Measurements from ENCODE around the gene P3H4. TPM values are rescaled to one million over a fixed set of nuclear protein-coding genes. Genes with fewer than 3 reads are reported as not detected.
A peak's percentile ranks its signal among the peaks of the same experiment; 100 is the strongest.

P3H4 gene
- total RNA-seq, 1 experiment from 2014 or later, result 29.6 TPM

- no peaks in the 10 kb centered on the region for H3K9me3 ChIP-seq (ENCODE audit: low read length)
- H3K27ac ChIP-seq (ENCODE audit: low read length), result peak overlapping the region; percentile 93
- intact Hi-C loops (cut with micrococcal nuclease), result loop anchor here (1.0 to 2.0 kb wide), 2 partner anchors 28 to 34 kb away; no protein-coding TSS in a partner anchor
- ChIA-PET POLR2A (ENCODE audit: unreplicated experiment) (interaction anchor here (0.6 kb wide), 1 partner anchor 28 kb away, joined by 3 read pairs; no protein-coding TSS in a partner anchor), CTCF (interaction anchor here (1.4 kb wide), 1 partner anchor 14 kb away, joined by 9 read pairs; the partner anchor contains the start of gene JUP)
- H3K9me2 ChIP-seq (replicated peaks; ENCODE audit: low read length), result no peaks in the 10 kb centered on the region
- no peak for TF ChIP-seq EZH2 (IDR thresholded peaks at IDR 0.05; ENCODE audit: low read length, unreplicated experiment)
- no peak for TF ChIP-seq CTCF (conservative IDR thresholded peaks at IDR 0.05; ENCODE audit: low read depth, low read length)
- no peak for TF ChIP-seq EZH2phosphoT487 (IDR thresholded peaks at IDR 0.05; ENCODE audit: borderline replicate concordance, low read length)
- no peak overlapping the region for H2AFZ ChIP-seq (ENCODE audit: low read length)
- peaks cover 6% of the 10 kb centered on the region for H3F3A ChIP-seq (ENCODE audit: low read length, unreplicated experiment)
- no peak for DNase-seq
- peak overlapping the region; percentile 77 for H3K9ac ChIP-seq (ENCODE audit: low read length)
- ATAC-seq, result no peak
- H3K27me3 ChIP-seq (ENCODE audit: low read length), result no peaks in the 10 kb centered on the region
- peak overlapping the region; percentile 80 for H3K4me2 ChIP-seq (ENCODE audit: low read length)
- peaks cover 20% of the 10 kb centered on the region for H3K36me3 ChIP-seq (ENCODE audit: low read depth, low read length)
- H3K4me1 ChIP-seq (ENCODE audit: insufficient read depth, low read length), result peaks cover 50% of the 10 kb centered on the region
- H4K20me1 ChIP-seq (ENCODE audit: low read length), result peaks cover 6% of the 10 kb centered on the region
- TSS peak; percentile 52 for BruUV-seq (replicated peaks)
- peak overlapping the region; percentile 42; the same call in 1 of the 2 replicates for H3K4me3 ChIP-seq (ENCODE audit: low read length)
- H3K79me2 ChIP-seq (ENCODE audit: low read length), result peaks cover 40% of the 10 kb centered on the region
These were observed 39.1 kb downstream of the P3H4 start for GRCh38 chr17:41772586-41773189.

DNA sequence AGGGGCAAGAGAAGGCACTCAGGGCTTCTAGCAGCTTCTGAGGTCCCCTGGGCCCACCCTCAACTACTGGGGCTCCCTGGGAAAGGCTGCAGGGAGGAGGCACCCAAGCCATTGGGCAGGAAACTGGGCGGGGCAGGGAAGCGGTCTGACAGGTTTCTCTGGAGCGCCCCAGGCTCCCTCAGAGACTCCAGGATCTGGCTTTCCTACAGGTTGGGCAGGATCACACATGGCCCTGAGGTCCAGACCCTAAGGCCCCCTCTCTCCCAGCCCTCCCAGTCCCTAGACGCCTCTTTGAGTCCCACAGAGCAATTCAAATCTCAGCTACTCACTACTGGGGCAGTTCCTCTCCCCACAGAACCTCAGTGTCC, 39.5 kb downstream of the P3H4 start:
- intact Hi-C loops (cut with micrococcal nuclease), result loop anchor here (2.0 kb wide), 1 partner anchor 29 kb away; no protein-coding TSS in a partner anchor
- peak; percentile 34 for ATAC-seq

More for the DNA sequence above, 39.5 kb downstream of the P3H4 start:
- peak overlapping the region; percentile 42; the same call in 1 of the 2 replicates for H3K4me3 ChIP-seq (ENCODE audit: low read length)
- H3K36me3 ChIP-seq (ENCODE audit: low read depth, low read length), result peaks cover 22% of the 10 kb centered on the region
- peak; percentile 82 for DNase-seq
- H3K27me3 ChIP-seq (ENCODE audit: low read length), result no peaks in the 10 kb centered on the region
- peaks cover 6% of the 10 kb centered on the region for H3F3A ChIP-seq (ENCODE audit: low read length, unreplicated experiment)
- H3K79me2 ChIP-seq (ENCODE audit: low read length), result peaks cover 40% of the 10 kb centered on the region
- H3K9ac ChIP-seq (ENCODE audit: low read length), result peak overlapping the region; percentile 77
- ChIA-PET CTCF (no interaction called here), POLR2A (ENCODE audit: unreplicated experiment) (no interaction called here)
- no peak overlapping the region for H2AFZ ChIP-seq (ENCODE audit: low read length)
- no peaks in the 10 kb centered on the region for H3K9me2 ChIP-seq (replicated peaks; ENCODE audit: low read length)
- no peaks in the 10 kb centered on the region for H3K9me3 ChIP-seq (ENCODE audit: low read length)
- BruUV-seq (replicated peaks), result no TSS peak
- H4K20me1 ChIP-seq (ENCODE audit: low read length), result peaks cover 4% of the 10 kb centered on the region
- peaks cover 45% of the 10 kb centered on the region for H3K4me1 ChIP-seq (ENCODE audit: insufficient read depth, low read length)
- H3K27ac ChIP-seq (ENCODE audit: low read length), result peak overlapping the region; percentile 93
- peak overlapping the region; percentile 80 for H3K4me2 ChIP-seq (ENCODE audit: low read length)
- TF ChIP-seq EZH2phosphoT487 (IDR thresholded peaks at IDR 0.05; ENCODE audit: borderline replicate concordance, low read length) (no peak), CTCF (conservative IDR thresholded peaks at IDR 0.05; ENCODE audit: low read depth, low read length) (no peak), EZH2 (IDR thresholded peaks at IDR 0.05; ENCODE audit: low read length, unreplicated experiment) (no peak)
